Left ventricle myocardium inferior (tissue), 1 donor: Measurements from ENCODE around the gene POLE. TPM values are rescaled to one million over a fixed set of nuclear protein-coding genes. Genes with fewer than 3 reads are reported as not detected.

ENCODE experiments used
- DNase-seq: peaks from one replicate; pipeline ENCODE4 v3.0.0-alpha.2; 2020
- H3K27ac ChIP-seq: fragments of 200-600 bp; replicated peaks from 2 replicates; pipeline ENCODE4 v1.8.0; 2021
- H3K27me3 ChIP-seq: fragments of 200-600 bp; 2 replicates; pipeline ENCODE4 v1.8.0; 2021; ENCODE audit warnings: low read depth
- H3K36me3 ChIP-seq: fragments of 200-600 bp; 2 replicates; pipeline ENCODE4 v1.8.0; 2021
- H3K4me1 ChIP-seq: fragments of 200-600 bp; 2 replicates; pipeline ENCODE4 v1.8.0; 2021
- H3K4me3 ChIP-seq: fragments of 200-600 bp; 2 replicates; pipeline ENCODE4 v1.8.0; 2021; ENCODE audit warnings: mild to moderate bottlenecking, moderate library complexity
- H3K9me3 ChIP-seq: fragments of 200-600 bp; replicated peaks from 2 replicates; pipeline ENCODE4 v1.8.0; 2021
- CTCF ChIP-seq: fragments of 200-600 bp; IDR thresholded peaks from 2 replicates; pipeline ENCODE4 v1.8.0; 2021; ENCODE audit warnings: antibody characterized with exemption, mild to moderate bottlenecking, borderline replicate concordance
- intact Hi-C: fragments of 100-400 bp; cut with micrococcal nuclease; formaldehyde crosslinking; loops from one replicate; pipeline ENCODE4 v1.11.0; 2022
- total RNA-seq: library from RNA; stranded (reverse); fragmentation: NEBNext Ultra II Directional; extraction: Animal tissue kit (Norgen Biotek cat#: 25700); gene quantifications from one replicate; pipeline ENCODE4 v1.2.1, GENCODE V29; 2021
- donor health status: DM: no; HTN: yes; CAD: no; lungs with severe emphysema.

Gene POLE
- total RNA-seq, 1 donor from 2014 or later, result 9.0 TPM

- Histone ChIP-seq H3K27me3 (peaks cover 89% of the 10 kb centered on the region), H3K36me3 (peaks cover 4% of the 10 kb centered on the region), H3K9me3 (peaks cover 25% of the 10 kb centered on the region), H3K4me1 (peaks cover 14% of the 10 kb centered on the region), H3K4me3 (no peak overlapping the region), H3K27ac (no peak overlapping the region)
- TF ChIP-seq CTCF, result no peak
- intact Hi-C loops, result loop anchor here (10.0 kb wide), 1 partner anchor 201 kb away; no protein-coding TSS in a partner anchor
- DNase-seq, result no peak
Measured at GRCh38 chr12:132615579-132616038, 71.5 kb downstream of the POLE start.

- Histone ChIP-seq H3K4me3 (no peak overlapping the region), H3K4me1 (peaks cover 20% of the 10 kb centered on the region), H3K9me3 (peaks cover 25% of the 10 kb centered on the region), H3K27ac (no peak overlapping the region), H3K36me3 (peaks cover 4% of the 10 kb centered on the region), H3K27me3 (peaks cover 89% of the 10 kb centered on the region)
- DNase-seq, result peak; percentile 82
- TF ChIP-seq CTCF, result peak; percentile 91
- intact Hi-C loops, result loop anchor here (10.0 kb wide), 1 partner anchor 200 kb away; no protein-coding TSS in a partner anchor
Measured at GRCh38 chr12:132614861-132615578, 72.1 kb downstream of the POLE start.

DNA sequence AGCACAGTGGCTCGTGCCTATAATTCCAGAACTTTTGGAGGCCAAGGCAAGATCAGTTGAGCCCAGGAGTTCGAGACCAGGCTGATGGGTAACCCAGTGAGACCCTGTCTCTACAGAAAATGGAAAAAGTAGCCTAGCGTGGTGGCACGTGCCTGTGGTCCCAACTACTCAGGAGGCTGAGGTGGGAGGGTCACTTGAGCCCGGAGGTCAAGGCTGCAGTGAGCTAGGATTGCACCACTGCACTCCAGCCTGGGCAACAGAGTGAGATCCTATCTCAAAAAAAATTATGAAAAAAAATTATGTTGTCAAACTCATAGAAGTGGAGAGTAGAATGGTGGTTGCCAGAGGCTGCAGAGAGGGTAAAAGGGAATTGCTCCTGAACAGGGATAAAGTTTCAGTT is 73.1 kb downstream of the POLE start:
- no peak for TF ChIP-seq CTCF
- peaks cover 89% of the 10 kb centered on the region for H3K27me3 ChIP-seq
- no peak overlapping the region for H3K27ac ChIP-seq
- no peak for DNase-seq
- H3K9me3 ChIP-seq, result peaks cover 25% of the 10 kb centered on the region
- peaks cover 21% of the 10 kb centered on the region for H3K4me1 ChIP-seq
- no peak overlapping the region for H3K4me3 ChIP-seq
- intact Hi-C loops, result loop anchor here (10.0 kb wide), 1 partner anchor 199 kb away; no protein-coding TSS in a partner anchor
- H3K36me3 ChIP-seq, result peaks cover 4% of the 10 kb centered on the region

DNA sequence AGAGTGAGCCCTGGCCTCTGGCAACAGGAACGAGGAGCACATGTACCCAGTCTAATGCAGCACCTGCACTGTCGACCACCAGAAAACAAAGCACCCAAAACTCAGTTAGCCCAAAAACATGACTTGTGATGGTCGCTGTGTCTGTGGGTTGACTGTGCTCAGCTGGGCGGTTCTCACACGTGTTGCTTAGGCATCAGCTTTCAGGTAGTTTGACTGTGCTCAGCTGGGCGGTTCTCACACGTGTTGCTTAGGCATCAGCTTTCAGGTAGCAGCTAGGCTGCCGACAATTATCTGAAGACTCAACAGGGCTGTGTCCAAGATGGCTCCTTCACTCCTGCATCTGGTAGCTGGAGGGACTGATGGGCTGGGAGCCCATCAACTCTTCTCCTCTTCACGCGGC is 75.5 kb downstream of the POLE start:
- Histone ChIP-seq H3K27me3 (peaks cover 90% of the 10 kb centered on the region), H3K4me3 (no peak overlapping the region), H3K9me3 (peaks cover 15% of the 10 kb centered on the region)

More for the DNA sequence above, 75.5 kb downstream of the POLE start:
- peaks cover 14% of the 10 kb centered on the region for H3K4me1 ChIP-seq
- no peak overlapping the region for H3K27ac ChIP-seq
- H3K36me3 ChIP-seq, result no peaks in the 10 kb centered on the region
- DNase-seq, result no peak
- no peak for TF ChIP-seq CTCF
- intact Hi-C loops, result loop anchor here (10.0 kb wide), 1 partner anchor 197 kb away; no protein-coding TSS in a partner anchor
